PC-9 (cell line): Measurements from ENCODE around the gene VASH2. TPM values are rescaled to one million over a fixed set of nuclear protein-coding genes. Genes with fewer than 3 reads are reported as not detected.
A peak's percentile ranks its signal among the peaks of the same experiment; 100 is the strongest.

ENCODE experiments used
- BruUV-seq: library from RNA; stranded (reverse); fragments of 400-500 nt; replicated peaks from 2 replicates; lab custom pipeline; 2021; lab: Mats Ljungman, UMichigan
- CTCF ChIA-PET: fragments of 300-600 bp; sonication (Branson Sonifier 250); formaldehyde crosslinking; loops from one replicate; lab custom pipeline; 2022; ENCODE audit warnings: antibody characterized with exemption; lab: Charles Lee
- POLR2A ChIA-PET: fragments of 300-600 bp; sonication (Branson Sonifier 250); formaldehyde crosslinking; loops from one replicate; lab custom pipeline; 2022; ENCODE audit warnings: antibody characterized with exemption; ENCODE audit not compliant: unreplicated experiment; lab: Charles Lee
- DNase-seq, 2 experiments: peaks; one replicate each; pipeline versions ENCODE4 v3.0.0 to v3.0.0-alpha.2; 2015 to 2022; ENCODE audit warnings: mixed read lengths in 1 of 2
- H2AFZ ChIP-seq: fragments of 200-600 bp; sonication (generic); 2 replicates; pipeline ENCODE4 v1.8.1; 2017; ENCODE audit warnings: antibody characterized with exemption
- H3F3A ChIP-seq: fragments of 200-600 bp; sonication (generic); 2 replicates; pipeline ENCODE4 v1.8.1; 2017; ENCODE audit warnings: antibody characterized with exemption, mild to moderate bottlenecking, low read depth; ENCODE audit not compliant: insufficient read depth
- H3K27ac ChIP-seq: fragments of 200-600 bp; sonication (generic); 2 replicates; pipeline ENCODE4 v1.6.1; 2016; ENCODE audit warnings: mixed run types
- H3K27me3 ChIP-seq: fragments of 200-600 bp; sonication (generic); 2 replicates; pipeline ENCODE4 v1.6.1; 2016; ENCODE audit warnings: low read depth, mixed run types; ENCODE audit not compliant: insufficient read depth
- H3K36me3 ChIP-seq: fragments of 200-600 bp; sonication (generic); 2 replicates; pipeline ENCODE4 v1.6.1; 2016; ENCODE audit warnings: low read depth, mixed run types
- H3K4me1 ChIP-seq: fragments of 200-600 bp; sonication (generic); replicated peaks from 2 replicates; pipeline ENCODE4 v1.6.1; 2016; ENCODE audit warnings: mixed run types; ENCODE audit not compliant: insufficient read depth
- H3K4me2 ChIP-seq: fragments of 200-600 bp; sonication (generic); 2 replicates; pipeline ENCODE4 v1.6.1; 2017; ENCODE audit warnings: mixed run types
- H3K4me3 ChIP-seq: fragments of 200-600 bp; sonication (generic); 2 replicates; pipeline ENCODE4 v1.6.1; 2016; ENCODE audit warnings: mixed run types
- H3K79me2 ChIP-seq: fragments of 200-600 bp; sonication (generic); 2 replicates; pipeline ENCODE4 v1.6.1; 2017; ENCODE audit warnings: low read depth, mixed run types
- H3K9me2 ChIP-seq: fragments of 200-600 bp; sonication (generic); 2 replicates; pipeline ENCODE4 v1.8.1; 2017; ENCODE audit warnings: mild to moderate bottlenecking; ENCODE audit not compliant: insufficient read depth
- H3K9me3 ChIP-seq: fragments of 200-600 bp; sonication (generic); 2 replicates; pipeline ENCODE4 v1.8.1; 2016; ENCODE audit warnings: low read depth; ENCODE audit not compliant: insufficient read depth
- H4K20me1 ChIP-seq: fragments of 200-600 bp; sonication (generic); 2 replicates; pipeline ENCODE4 v1.8.1; 2017; ENCODE audit not compliant: insufficient read depth
- CTCF ChIP-seq: fragments of 200-600 bp; sonication (generic); conservative IDR thresholded peaks from 2 replicates; pipeline ENCODE4 v1.6.1; 2017; ENCODE audit warnings: mixed run types, antibody characterized with exemption, mild to moderate bottlenecking, moderate library complexity
- EZH2 ChIP-seq: fragments of 200-600 bp; sonication (generic); IDR thresholded peaks from 2 replicates; pipeline ENCODE4 v1.8.0; 2017; ENCODE audit warnings: antibody characterized with exemption, low read depth
- intact Hi-C: fragments of 100-400 bp; cut with micrococcal nuclease; formaldehyde crosslinking; loops from one replicate; pipeline ENCODE4 v1.10.0; 2022; ENCODE audit not compliant: unreplicated experiment
- total RNA-seq: library from RNA; stranded (reverse); gene quantifications from 2 replicates; pipeline ENCODE4 v1.2.3, GENCODE V29; 2021

VASH2 gene
- total RNA-seq, 1 experiment from 2014 or later: not detected

DNA sequence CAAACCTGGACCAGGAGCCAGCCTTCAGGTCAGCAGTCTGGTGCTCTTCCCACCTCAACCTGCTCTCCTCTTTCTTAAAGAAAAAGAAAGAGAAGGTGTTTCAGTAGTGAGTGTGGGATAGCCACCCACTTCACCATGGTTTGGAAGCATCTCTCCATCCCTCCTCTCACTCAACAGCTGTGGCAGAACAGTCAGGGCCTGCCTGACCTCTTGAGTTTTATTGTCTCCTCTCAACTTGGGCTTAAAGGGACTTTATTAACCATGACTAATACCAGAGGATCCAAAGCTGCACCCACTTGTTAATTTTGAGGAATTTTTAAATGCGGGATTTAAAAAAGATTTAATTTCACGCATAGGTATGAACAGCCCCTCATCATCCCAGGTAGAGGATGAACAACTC is 570 bp upstream of the VASH2 start:
- Histone ChIP-seq H3K4me2 (peak overlapping the region; percentile 54), H3K4me1 (no peaks in the 10 kb centered on the region), H4K20me1 (no peaks in the 10 kb centered on the region), H3K36me3 (no peaks in the 10 kb centered on the region), H3K27ac (no peak overlapping the region), H3K9me2 (no peaks in the 10 kb centered on the region; the same call in 1 of the 2 replicates), H2AFZ (no peak overlapping the region), H3K9me3 (no peaks in the 10 kb centered on the region), H3K27me3 (peaks cover 14% of the 10 kb centered on the region), H3K4me3 (no peak overlapping the region), H3F3A (no peaks in the 10 kb centered on the region), H3K79me2 (no peaks in the 10 kb centered on the region)
- ChIA-PET CTCF (no interaction called here), POLR2A (no interaction called here)
- BruUV-seq: no TSS peak
- intact Hi-C loops: no loop called here
- TF ChIP-seq CTCF (no peak), EZH2 (no peak)
- no peak for DNase-seq

DNA sequence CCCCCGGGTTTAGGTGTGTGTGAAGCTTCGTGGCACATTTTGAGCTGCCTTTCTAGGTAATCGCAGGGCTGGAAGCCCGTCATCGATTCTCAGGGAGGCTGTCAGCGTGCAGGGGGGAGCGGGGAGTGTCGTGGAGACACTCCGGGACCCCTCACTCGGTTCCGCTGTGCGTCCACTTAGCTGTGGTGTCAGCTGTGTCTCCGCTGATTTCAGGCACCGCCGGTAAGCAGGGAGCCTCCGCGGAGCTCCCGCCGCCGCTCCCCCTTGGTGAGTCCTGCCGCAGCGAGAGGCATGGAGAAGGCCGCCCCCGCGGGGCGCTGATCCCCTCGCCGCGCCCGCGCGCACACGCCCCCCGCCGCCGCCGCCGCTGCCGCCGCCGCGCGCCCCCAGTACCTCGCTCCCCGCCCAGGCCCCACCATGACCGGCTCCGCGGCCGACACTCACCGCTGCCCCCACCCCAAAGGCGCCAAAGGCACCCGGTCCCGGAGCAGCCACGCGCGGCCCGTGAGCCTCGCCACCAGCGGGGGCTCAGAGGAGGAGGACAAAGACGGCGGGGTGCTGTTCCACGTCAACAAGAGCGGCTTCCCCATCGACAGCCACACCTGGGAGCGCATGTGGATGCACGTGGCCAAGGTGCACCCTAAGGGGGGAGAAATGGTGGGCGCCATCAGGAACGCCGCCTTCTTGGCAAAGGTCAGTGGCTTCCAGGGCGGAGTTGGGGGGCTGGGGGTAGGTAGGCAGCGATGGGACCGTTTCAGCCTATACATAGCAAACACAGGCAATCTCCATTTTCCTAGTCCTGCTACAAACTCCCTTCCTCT is 995 bp downstream of the VASH2 start:
- no peak overlapping the region for H3K4me3 ChIP-seq
- peak overlapping the region; percentile 54 for H3K4me2 ChIP-seq
- no peaks in the 10 kb centered on the region for H4K20me1 ChIP-seq
- no peak for TF ChIP-seq EZH2
- TF ChIP-seq CTCF: no peak
- H3K4me1 ChIP-seq: no peaks in the 10 kb centered on the region
- BruUV-seq: no TSS peak
- H3K27me3 ChIP-seq: peaks cover 20% of the 10 kb centered on the region
- POLR2A ChIA-PET: interaction anchor here (0.8 kb wide), 1 partner anchor 216 kb away, joined by 10 read pairs; no protein-coding TSS in a partner anchor
- H3F3A ChIP-seq: no peaks in the 10 kb centered on the region
- CTCF ChIA-PET: no interaction called here
- H2AFZ ChIP-seq: no peak overlapping the region
- intact Hi-C loops: no loop called here
- no peaks in the 10 kb centered on the region for H3K79me2 ChIP-seq
- H3K9me2 ChIP-seq: no peaks in the 10 kb centered on the region; the same call in 1 of the 2 replicates
- H3K9me3 ChIP-seq: no peaks in the 10 kb centered on the region
- DNase-seq: no peak
- H3K27ac ChIP-seq: no peak overlapping the region
- no peaks in the 10 kb centered on the region for H3K36me3 ChIP-seq

GRCh38 chr1:212951947-212952640 is 1.8 kb downstream of the VASH2 start:
- ChIA-PET POLR2A (interaction anchor here (0.8 kb wide), 1 partner anchor 216 kb away, joined by 10 read pairs; no protein-coding TSS in a partner anchor), CTCF (no interaction called here)
- H3K9me2 ChIP-seq: no peaks in the 10 kb centered on the region; the same call in 1 of the 2 replicates
- no peak for TF ChIP-seq CTCF
- no peak for TF ChIP-seq EZH2
- no peaks in the 10 kb centered on the region for H3K4me1 ChIP-seq
- no peaks in the 10 kb centered on the region for H3K36me3 ChIP-seq
- DNase-seq: no peak
- H3K4me2 ChIP-seq: no peak overlapping the region
- no peak overlapping the region for H3K27ac ChIP-seq
- no TSS peak for BruUV-seq
- H3K27me3 ChIP-seq: peaks cover 20% of the 10 kb centered on the region
- intact Hi-C loops: no loop called here
- H3K9me3 ChIP-seq: no peaks in the 10 kb centered on the region
- H3K79me2 ChIP-seq: no peaks in the 10 kb centered on the region
- H3K4me3 ChIP-seq: no peak overlapping the region
- no peaks in the 10 kb centered on the region for H4K20me1 ChIP-seq
- H2AFZ ChIP-seq: no peak overlapping the region
- no peaks in the 10 kb centered on the region for H3F3A ChIP-seq
